GM18520 (cell line): Measurements from ENCODE around the gene SSPN.
"Not testable (repeated sequence)": the region's sequence is repeated elsewhere in the genome, so short reads cannot be mapped to it uniquely, and the experiment has no call there.

Experiments
- ATAC-seq: cut with Tn5 transposase; IDR thresholded peaks from one replicate; pipeline ENCODE4 v1.9.1; 2021; ENCODE audit not compliant: unreplicated experiment

SSPN gene

DNA sequence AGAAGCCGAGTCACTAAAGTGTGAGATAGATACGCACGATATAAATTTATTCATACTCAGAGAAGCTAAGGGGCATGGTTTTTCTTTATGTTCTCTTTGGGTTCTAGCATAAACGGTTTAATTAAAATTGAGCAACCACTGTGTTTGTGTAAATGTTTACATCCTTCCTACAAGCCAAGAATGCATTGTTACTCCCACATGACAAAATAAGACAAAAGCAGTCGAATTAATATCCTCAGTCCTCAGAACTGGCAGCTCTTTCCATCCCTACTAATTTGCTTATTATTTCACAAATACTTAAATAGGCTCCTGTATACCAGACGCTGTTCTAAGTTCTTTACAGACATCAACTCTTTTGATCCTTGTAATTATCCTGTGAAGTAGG, 32.0 kb downstream of the SSPN start:
- ATAC-seq = no peak

- ATAC-seq = no peak
Measured at GRCh38 chr12:26229910-26230309, 34.5 kb downstream of the SSPN start.

DNA sequence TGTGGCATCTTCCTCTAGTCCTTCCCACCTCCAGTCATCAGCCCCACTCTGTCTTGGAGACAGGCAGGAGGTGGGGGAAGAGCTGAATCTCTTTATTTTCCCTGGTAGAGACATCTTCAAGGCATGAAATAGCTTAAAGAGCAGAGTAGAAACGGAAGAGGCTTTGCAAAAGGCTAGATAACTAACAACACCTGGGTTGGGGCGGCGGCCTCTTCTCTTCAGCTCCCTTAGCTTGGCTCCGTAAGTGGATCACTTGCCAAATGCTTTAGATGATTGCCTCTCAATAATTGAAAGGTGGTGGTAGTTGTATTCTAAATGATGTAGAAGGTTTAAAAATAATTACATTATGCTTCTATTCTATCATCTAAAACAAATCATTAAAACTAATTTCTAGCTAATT, 36.1 kb downstream of the SSPN start:
- no peak for ATAC-seq

DNA sequence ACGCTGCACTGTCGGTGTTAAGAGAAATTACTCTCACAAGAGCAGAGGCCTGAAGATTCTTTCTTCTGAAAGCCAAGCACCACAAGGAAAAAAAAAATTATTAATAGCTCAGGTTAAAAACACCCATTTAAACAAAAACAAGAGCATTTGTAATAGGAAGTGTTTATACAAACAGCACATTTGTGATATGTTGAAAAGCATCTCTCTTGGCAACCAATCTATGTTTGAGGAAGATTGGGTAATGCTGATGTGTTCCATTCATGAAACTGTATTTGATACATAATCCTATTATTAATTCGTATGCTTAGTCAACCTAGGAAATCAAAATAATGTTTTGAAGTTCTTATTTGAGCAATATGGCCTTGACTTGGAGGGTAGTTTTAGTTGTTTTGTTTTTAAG, 36.5 kb downstream of the SSPN start:
- ATAC-seq = no peak

- no peak for ATAC-seq
Measured at GRCh38 chr12:26233631-26234030, 38.3 kb downstream of the SSPN start.

GRCh38 chr12:26235465-26235864, 40.1 kb downstream of the SSPN start:
- not testable (repeated sequence) for ATAC-seq

- no peak for ATAC-seq
Measured at GRCh38 chr12:26238341-26239121, 43.2 kb downstream of the SSPN start.

- no peak for ATAC-seq
Measured at GRCh38 chr12:26239122-26239851, 43.9 kb downstream of the SSPN start.

DNA sequence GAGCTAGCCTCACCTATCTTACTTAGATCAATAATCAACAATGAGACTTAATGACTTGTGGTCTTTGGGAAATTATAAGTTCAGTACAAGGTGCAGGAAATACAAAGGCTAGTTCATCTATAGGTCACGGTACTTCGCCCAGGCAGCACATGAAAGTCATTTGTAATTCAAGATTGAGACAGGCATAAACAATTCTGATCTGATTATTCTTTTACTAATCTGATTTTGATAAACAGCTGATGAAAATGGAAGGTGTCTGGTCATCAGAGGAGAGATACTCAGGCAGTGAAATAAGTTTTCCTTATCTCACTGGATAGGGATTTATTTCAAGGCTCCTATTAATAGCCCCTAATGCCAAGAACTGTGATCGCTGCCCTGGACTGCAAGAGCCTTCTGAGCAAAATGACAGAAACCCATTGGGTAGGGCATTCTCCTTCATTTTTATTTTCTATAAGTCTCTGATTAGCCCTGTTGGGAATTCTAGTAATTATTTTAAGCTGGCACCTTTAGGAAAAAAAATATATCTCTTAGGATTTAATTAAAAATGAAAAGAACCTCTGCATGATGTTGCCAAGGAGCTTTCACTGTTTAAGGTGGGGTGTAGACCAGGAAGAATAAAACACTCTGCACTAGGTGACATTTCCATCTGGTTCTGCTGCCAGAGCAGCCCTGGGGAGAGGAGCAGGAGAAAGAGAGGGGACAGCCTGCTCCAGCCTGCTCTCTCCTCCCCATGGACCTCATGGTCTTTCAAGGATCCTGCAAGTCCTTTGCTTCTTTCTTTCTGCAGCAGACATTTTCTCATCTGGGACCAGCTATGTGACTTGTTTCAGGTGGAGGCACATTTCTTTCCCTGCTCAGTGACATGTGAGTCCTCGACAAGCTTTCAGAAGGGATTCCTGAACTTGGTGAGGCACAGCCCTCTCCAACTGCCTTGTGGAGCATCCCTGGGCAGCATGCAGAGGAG, 44.8 kb downstream of the SSPN start:
- ATAC-seq = no peak

GRCh38 chr12:26241080-26241479, 45.7 kb downstream of the SSPN start:
- no peak for ATAC-seq

GRCh38 chr12:26242683-26243082, 47.3 kb downstream of the SSPN start:
- no peak for ATAC-seq

DNA sequence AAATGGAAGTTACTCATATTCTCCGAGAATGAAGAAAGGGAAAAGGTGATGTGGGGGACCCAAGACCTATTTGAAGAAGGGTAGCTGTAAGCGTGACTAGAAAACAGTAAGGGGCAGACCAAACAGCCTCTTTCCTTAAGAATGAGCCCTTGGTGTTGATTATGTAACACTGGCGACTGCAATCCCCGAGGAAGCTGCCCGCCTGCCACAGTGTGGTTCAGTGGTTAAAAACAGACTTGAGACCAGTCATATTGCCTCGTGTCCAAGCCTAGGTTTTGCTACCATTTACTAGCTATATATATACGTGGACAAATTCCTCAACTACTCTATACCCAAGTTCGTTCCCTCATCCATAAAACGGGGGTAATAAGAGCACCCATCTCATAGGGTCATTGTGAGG, 49.1 kb downstream of the SSPN start:
- ATAC-seq = no peak

- ATAC-seq = no peak
Measured at GRCh38 chr12:26245175-26245942, 50.0 kb downstream of the SSPN start.

- no peak for ATAC-seq
Measured at GRCh38 chr12:26246483-26247164, 51.3 kb downstream of the SSPN start.

- no peak for ATAC-seq
Measured at GRCh38 chr12:26247873-26248272, 52.5 kb downstream of the SSPN start.

- ATAC-seq = no peak
Measured at GRCh38 chr12:26250801-26251200, 55.4 kb downstream of the SSPN start.

- ATAC-seq = no peak
Measured at GRCh38 chr12:26251600-26251999, 56.2 kb downstream of the SSPN start.

GRCh38 chr12:26252946-26253345, 57.6 kb downstream of the SSPN start:
- no peak for ATAC-seq

GRCh38 chr12:26255893-26256645, 60.7 kb downstream of the SSPN start:
- ATAC-seq = no peak
